ENCODE measurements around the gene KRT222.
A peak's percentile ranks its signal among the peaks of the same experiment; 100 is the strongest.

The KRT222 gene

DNA sequence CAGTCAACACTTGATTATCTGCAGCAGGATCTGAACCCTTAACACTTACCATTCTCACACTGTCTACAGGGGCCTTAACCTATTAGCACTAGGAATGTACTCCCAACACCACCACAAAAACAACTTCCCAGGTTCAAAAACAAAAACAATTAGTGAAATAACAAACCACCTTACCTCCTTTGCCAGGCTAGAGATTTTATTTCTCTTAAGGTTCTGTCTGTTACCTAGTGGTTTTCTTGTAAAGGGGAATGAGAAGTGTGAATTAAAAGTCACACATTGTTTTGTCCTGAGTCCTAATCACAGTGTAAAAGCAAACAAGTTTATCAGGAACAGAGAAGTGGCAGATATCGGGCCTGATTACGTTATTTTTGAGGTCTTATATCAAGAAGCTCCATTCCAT is 27.0 kb downstream of the KRT222 start:
- peaks cover 13% of the 10 kb centered on the region for H3K36me3 Mint-ChIP-seq
- H3K27ac Mint-ChIP-seq, result peak overlapping the region; percentile 55
- no peaks in the 10 kb centered on the region for H3K27me3 Mint-ChIP-seq
- H3K9me3 Mint-ChIP-seq (ENCODE audit: low read depth), result no peaks in the 10 kb centered on the region
- peaks cover 39% of the 10 kb centered on the region for H3K4me1 Mint-ChIP-seq (ENCODE audit: low read depth)
- no peak overlapping the region for H3K4me3 Mint-ChIP-seq

DNA sequence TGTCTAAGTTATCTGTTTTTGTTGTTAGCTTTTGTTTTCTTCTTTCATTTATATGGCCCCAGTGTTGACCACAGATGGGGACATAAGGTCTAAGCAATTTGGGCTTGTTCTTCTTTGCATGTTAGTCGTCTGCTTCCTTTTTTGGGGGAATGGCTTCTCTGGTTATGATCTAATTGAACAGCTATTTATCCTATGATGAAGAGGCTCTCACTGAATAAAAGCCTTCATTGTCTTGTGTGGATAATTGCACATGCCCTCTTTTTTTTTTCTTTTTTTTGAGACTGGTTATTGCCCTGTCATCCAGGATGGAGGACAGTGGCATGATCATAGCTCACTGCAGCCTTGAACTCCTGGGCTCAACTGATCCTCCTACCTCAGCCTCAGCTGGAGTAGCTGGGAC is 31.1 kb downstream of the KRT222 start:
- Mint-ChIP-seq H3K9me3 (ENCODE audit: low read depth) (no peaks in the 10 kb centered on the region), H3K27me3 (no peaks in the 10 kb centered on the region), H3K4me3 (no peak overlapping the region), H3K27ac (no peak overlapping the region), H3K36me3 (peaks cover 14% of the 10 kb centered on the region), H3K4me1 (ENCODE audit: low read depth) (peaks cover 10% of the 10 kb centered on the region)

DNA sequence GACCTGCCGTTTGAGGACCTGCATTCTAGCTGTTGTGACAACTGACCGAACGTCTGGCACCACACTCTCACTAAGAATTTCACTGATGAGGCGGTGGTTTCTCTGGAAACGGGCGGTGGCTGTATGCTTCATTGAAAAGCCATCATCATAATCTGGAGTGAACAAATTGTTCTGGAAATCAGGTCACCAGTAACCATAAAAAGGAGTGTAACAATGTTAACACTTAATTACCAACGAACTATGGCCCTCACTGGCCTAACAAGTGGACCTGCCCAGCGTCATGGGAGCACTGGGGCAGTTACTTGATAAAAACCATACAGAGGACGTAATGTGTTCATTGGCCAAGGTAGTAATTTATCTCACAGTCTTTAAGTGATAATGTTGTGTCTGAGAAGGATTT is 32.8 kb downstream of the KRT222 start:
- Mint-ChIP-seq H3K36me3 (peaks cover 16% of the 10 kb centered on the region), H3K27ac (peak overlapping the region; percentile 72), H3K27me3 (no peaks in the 10 kb centered on the region), H3K4me1 (ENCODE audit: low read depth) (peaks cover 3% of the 10 kb centered on the region), H3K4me3 (no peak overlapping the region), H3K9me3 (ENCODE audit: low read depth) (no peaks in the 10 kb centered on the region)

DNA sequence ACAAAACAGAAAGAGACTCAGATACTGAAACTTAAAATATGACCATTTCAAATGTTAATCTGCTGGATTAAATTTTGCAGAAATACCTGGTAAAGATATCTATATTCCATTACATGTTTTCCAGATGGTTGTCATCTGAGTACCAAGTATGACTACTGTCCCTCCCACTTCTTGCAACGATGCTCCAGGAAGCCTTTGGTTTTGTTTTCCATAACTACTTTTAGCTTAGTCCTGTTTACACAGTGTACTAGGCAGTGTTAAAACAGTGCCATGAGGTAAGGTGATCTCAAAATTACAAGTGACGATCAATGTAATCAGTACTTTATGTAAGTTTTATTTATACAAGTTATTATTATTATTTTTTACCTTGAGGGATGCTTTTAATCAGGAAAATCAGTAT is 35.1 kb downstream of the KRT222 start:
- Mint-ChIP-seq H3K9me3 (ENCODE audit: low read depth) (no peaks in the 10 kb centered on the region), H3K27ac (peak overlapping the region; percentile 58), H3K36me3 (peaks cover 8% of the 10 kb centered on the region)

DNA sequence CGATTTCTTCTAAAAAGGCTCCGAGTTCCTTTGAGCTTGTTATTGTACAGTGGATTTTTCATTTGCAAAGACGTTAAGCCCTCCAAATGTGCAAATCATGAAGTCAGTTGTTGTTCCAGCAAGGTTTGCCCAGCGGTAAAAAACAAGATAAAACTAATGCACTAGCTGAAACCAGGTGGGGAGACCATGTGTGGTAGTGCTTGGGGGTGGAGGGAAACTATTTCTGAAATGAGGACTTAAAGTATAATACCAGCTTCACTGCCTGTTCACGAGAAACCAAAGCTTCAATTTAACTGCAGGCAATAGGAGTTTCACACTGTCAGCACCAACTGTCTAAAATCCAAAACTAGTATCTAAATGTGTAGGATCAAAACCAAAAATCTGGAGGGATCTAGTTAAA is 39.7 kb downstream of the KRT222 start:
- Mint-ChIP-seq H3K36me3 (peaks cover 2% of the 10 kb centered on the region), H3K9me3 (ENCODE audit: low read depth) (no peaks in the 10 kb centered on the region), H3K27ac (peak overlapping the region; percentile 70), H3K27me3 (no peaks in the 10 kb centered on the region), H3K4me3 (no peak overlapping the region), H3K4me1 (ENCODE audit: low read depth) (peaks cover 53% of the 10 kb centered on the region)

More for the DNA sequence above, 35.1 kb downstream of the KRT222 start:
- no peaks in the 10 kb centered on the region for H3K27me3 Mint-ChIP-seq
- H3K4me1 Mint-ChIP-seq (ENCODE audit: low read depth), result peaks cover 12% of the 10 kb centered on the region
- H3K4me3 Mint-ChIP-seq, result no peak overlapping the region

DNA sequence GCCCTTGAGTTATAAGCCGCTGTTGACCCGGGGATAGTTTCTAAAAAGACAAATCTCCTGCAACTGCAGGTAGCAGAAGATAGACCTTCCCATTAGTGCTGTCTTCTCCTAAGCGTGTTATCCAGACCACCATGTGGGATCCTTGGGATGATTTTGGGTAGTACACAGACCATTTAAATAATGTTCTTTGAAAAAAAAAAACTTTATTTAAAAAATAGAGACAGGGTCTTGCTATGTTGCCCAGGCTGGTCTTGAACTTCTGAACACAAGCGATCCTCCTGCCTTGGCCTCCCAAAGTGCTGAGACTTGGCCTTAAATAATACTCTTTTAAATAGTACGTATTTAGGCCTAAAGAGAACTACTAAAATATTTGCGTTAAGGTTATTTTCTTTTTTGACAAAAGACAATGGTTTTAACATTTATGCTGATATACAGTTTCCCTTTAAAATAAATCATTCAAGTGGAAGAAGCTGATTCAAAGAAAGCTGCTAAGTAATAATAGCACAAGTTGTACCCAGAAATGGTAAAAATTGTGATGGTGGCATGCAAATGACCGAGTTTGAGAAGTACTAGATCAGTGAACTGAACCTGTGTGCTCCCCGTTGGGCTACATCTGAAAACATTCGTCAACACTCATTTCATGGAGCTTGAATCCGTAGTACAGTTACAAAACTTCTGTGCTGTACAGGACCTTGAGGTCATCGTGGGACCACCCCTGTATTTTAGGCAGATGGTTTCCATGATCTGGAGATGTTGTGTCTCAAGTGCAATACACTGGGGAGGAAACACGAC is 41.4 kb downstream of the KRT222 start:
- no peaks in the 10 kb centered on the region for H3K9me3 Mint-ChIP-seq (ENCODE audit: low read depth)
- H3K36me3 Mint-ChIP-seq, result peaks cover 2% of the 10 kb centered on the region
- H3K4me3 Mint-ChIP-seq, result no peak overlapping the region
- peaks cover 69% of the 10 kb centered on the region for H3K4me1 Mint-ChIP-seq (ENCODE audit: low read depth)
- H3K27me3 Mint-ChIP-seq, result no peaks in the 10 kb centered on the region
- H3K27ac Mint-ChIP-seq, result no peak overlapping the region

DNA sequence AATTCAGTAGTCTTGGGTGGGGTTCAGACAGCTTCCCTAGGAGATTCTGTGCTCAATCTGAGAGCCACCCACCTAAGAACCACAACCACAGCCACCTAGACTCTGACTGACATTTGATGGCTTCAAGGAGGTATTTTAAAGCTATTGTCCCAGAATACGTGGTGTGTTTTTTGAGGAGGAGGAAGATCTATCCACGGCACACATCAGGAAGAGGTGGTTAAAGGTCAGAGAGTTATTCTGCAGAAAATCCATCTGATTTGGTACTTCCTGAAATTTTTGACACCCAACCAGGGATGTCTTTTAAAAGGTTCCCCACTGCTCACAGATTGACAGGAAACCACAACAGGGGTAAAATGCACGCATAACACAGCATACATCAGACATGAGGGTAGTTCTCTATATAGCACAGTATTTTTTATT is 42.5 kb downstream of the KRT222 start:
- no peaks in the 10 kb centered on the region for H3K27me3 Mint-ChIP-seq
- H3K4me3 Mint-ChIP-seq, result peak overlapping the region; percentile 60
- no peaks in the 10 kb centered on the region for H3K36me3 Mint-ChIP-seq
- H3K4me1 Mint-ChIP-seq (ENCODE audit: low read depth), result peaks cover 71% of the 10 kb centered on the region
- peak overlapping the region; percentile 83 for H3K27ac Mint-ChIP-seq
- H3K9me3 Mint-ChIP-seq (ENCODE audit: low read depth), result no peaks in the 10 kb centered on the region

DNA sequence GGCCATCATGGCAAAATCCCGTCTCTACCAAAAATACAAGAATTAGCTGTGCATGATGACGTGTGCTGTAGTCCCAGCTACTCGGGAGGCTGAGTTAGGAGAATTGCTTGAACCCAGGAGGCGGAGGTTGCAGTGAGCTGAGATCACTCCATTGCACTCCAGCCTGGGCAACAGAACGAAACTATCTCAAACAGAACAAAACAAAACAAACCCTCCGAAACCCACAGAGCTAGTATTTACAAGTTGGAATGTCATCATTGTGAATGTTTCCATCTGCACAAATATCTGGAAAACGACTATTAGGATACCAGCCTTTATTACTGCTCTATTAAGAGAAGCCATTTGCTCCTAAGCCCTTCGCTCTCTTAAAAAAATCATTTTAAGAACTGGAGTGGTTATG is 43.4 kb downstream of the KRT222 start:
- Mint-ChIP-seq H3K36me3 (no peaks in the 10 kb centered on the region), H3K9me3 (ENCODE audit: low read depth) (no peaks in the 10 kb centered on the region), H3K4me3 (no peak overlapping the region), H3K27ac (no peak overlapping the region), H3K4me1 (ENCODE audit: low read depth) (peaks cover 78% of the 10 kb centered on the region), H3K27me3 (no peaks in the 10 kb centered on the region)

DNA sequence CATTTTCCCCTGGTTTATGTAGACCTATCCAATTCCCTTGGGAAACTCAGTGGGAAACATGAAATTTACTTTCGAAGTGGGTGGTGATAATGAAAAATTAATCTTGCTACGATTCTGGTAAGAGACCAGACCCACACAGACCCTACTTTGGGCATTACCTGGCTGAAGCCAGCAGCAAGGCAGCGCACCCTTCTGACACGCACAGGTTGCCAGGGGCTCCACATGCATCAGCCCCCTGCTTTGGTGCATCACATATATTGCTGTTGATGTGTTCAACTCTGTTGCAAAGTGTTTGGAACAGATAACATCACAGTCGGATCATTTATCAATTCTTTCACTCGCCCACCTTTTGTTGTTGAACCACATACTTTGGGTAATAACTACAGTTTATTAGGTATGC is 44.0 kb downstream of the KRT222 start:
- peak overlapping the region; percentile 47 for H3K4me3 Mint-ChIP-seq
- H3K27me3 Mint-ChIP-seq, result no peaks in the 10 kb centered on the region
- no peaks in the 10 kb centered on the region for H3K36me3 Mint-ChIP-seq
- H3K4me1 Mint-ChIP-seq (ENCODE audit: low read depth), result peaks cover 83% of the 10 kb centered on the region
- no peak overlapping the region for H3K27ac Mint-ChIP-seq
- no peaks in the 10 kb centered on the region for H3K9me3 Mint-ChIP-seq (ENCODE audit: low read depth)

DNA sequence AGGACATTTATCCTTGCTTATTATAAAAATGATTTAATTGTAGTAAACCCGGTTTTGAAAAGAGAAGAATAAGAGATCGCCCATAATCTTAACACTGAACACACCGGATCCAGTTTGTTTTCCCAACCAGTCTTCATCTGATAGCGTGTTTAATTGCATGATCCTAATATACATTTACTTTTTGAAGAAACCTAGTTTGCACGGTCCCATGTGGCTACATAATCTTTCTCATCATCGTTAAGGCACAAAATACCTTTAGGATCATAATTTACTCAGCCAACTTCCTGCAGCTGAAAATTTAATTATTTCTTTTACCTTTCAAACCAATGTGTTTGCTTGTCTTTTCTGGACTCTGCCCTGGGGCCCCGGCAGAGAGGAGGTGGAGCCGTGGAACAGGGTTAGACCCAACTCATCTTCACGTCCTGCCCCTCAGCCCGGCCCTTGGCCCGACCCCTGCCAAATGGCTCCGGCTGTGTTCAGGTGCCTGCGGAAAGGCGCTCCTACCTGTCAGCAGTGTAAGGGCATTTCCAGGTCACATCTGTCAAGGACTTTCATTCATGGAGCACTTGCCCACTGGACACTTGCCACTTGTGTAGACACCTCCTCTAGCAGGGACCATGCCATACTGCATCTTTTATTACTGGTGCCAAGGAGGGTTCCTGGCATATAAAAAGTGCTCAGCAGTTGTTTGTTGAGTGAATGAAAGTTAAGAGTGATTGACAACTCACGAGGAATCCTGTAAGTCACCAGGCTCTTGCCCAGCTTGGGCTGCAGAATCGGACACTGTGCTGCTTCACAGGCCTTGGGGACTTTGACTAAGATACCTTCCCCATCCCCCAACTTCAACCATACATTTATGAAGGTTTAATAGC is 46.0 kb downstream of the KRT222 start:
- Mint-ChIP-seq H3K27ac (peak overlapping the region; percentile 80), H3K4me3 (peak overlapping the region; percentile 76), H3K4me1 (ENCODE audit: low read depth) (peaks cover 83% of the 10 kb centered on the region), H3K36me3 (no peaks in the 10 kb centered on the region), H3K27me3 (no peaks in the 10 kb centered on the region), H3K9me3 (ENCODE audit: low read depth) (no peaks in the 10 kb centered on the region)

DNA sequence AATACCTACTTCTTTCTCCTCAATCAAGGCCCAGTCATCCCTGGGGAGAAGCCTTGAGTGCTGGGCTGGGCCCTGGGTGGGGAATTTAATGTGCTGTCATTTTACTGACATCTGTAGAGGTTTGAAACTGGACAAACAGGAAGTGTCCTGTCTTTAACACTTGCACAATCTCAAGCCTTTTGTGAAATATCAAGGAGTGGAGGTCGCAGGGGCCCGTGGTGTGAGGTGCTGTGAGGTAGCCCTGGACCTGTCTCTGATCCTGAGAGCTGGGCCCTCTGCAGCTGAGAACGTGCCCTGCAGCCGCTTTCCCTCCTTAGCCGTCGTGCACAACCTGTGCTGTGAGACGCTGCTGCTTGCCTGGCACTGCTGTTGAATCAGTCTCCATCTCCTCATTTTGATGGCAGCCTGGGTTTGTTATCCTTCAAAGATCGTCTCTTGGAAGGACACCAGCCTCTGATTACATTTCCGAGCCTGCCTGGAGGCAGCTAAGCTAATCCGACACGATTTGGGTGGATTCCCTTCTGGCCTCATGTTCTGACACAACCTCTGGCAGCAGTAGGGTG is 47.2 kb downstream of the KRT222 start:
- H3K36me3 Mint-ChIP-seq, result no peaks in the 10 kb centered on the region
- no peaks in the 10 kb centered on the region for H3K9me3 Mint-ChIP-seq (ENCODE audit: low read depth)
- no peak overlapping the region for H3K27ac Mint-ChIP-seq
- no peak overlapping the region for H3K4me3 Mint-ChIP-seq
- H3K27me3 Mint-ChIP-seq, result no peaks in the 10 kb centered on the region
- H3K4me1 Mint-ChIP-seq (ENCODE audit: low read depth), result peaks cover 84% of the 10 kb centered on the region

DNA sequence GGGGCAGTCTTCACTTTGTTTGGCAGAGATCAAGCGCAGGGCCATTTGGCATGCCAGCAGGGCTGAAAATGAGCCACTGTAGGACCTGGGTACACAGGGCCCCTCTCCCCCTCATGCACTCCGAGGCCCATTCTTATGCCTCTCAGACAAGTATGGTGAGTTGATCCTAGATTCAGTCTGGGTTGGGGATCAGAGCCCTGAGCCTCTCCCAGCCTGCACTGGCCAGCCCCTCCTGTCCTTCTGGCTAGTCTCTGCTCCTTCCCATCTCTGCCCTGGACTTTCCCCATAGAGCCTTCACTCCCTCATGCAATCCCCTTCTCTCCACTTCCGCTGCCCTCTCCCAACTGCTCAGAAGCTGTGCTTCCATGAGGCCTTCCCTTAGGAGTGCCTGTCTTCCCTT is 48.4 kb downstream of the KRT222 start:
- Mint-ChIP-seq H3K4me1 (ENCODE audit: low read depth) (peaks cover 83% of the 10 kb centered on the region), H3K27me3 (no peaks in the 10 kb centered on the region), H3K4me3 (no peak overlapping the region), H3K27ac (peak overlapping the region; percentile 92), H3K9me3 (ENCODE audit: low read depth) (no peaks in the 10 kb centered on the region), H3K36me3 (no peaks in the 10 kb centered on the region)

DNA sequence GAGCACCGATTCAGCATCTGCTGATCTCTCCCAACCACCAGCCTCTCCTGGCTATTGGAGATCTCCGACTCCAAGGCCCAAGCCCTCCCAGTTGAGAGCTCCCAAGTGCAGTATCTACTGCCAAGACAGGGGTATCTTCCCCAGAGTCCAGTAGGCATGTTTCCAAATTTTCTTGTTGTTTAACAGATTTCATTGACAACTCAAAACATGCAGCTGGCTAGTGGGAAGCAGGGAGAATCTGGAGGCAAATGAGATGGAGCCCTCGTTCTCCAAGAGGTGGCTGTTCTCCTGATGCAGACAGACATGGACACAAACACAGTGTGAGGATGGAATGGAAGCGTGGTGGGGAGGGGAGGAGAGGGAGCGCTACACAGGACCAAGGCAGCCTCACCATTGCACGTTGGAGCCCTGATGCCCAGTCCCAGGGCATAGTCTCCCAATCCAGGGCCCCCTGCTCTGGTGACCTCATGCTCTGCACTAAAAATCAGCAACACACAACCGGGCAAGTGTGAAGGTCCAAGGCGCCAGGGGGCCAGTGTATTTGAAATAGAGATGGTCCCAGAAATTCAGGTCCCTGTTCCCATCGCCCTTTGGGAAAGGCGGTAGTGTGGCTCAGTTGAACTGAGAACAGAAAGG is 49.0 kb downstream of the KRT222 start:
- H3K36me3 Mint-ChIP-seq, result no peaks in the 10 kb centered on the region

DNA sequence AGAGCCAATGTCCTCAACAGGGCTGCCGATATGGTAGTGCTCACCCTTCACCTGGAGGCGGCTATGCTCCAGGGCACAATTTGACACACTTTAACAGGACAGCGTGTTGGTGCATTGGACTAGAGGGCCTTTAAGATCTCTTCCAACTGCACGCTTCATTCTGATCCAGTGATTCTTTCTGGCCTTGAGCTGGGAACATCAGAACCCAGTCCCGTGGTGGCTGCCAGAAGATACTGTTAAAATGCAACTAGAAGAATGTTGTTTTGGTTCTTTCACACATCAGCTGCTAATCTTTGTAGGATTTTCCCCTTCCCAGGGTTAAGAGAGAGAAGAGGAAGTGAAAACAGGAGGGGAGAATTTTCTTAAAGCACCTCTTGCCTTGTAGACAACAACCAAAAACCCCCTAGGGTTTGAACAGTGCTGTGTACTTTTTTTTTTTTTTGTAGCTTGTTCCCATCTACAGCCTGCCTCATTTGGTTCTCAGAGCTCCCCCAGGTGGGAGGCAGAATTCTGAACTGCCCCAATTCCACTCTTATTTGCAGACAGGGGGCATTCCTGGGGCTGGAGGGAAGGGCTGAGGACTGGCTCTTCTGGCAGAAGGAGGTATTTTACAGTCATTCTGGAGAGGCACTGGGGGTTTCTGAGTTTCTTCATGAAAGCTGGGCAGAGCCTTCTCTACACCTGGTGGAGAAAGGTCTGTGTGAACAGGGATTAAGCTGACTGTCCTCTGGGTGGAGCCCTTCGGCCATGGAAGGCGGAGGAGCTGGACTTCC is 49.7 kb downstream of the KRT222 start:
- Mint-ChIP-seq H3K27me3 (no peaks in the 10 kb centered on the region), H3K27ac (peak overlapping the region; percentile 92), H3K36me3 (no peaks in the 10 kb centered on the region), H3K4me1 (ENCODE audit: low read depth) (peaks cover 83% of the 10 kb centered on the region), H3K4me3 (peak overlapping the region; percentile 71), H3K9me3 (ENCODE audit: low read depth) (no peaks in the 10 kb centered on the region)

More for the DNA sequence above, 49.0 kb downstream of the KRT222 start:
- no peaks in the 10 kb centered on the region for H3K27me3 Mint-ChIP-seq
- H3K27ac Mint-ChIP-seq, result peak overlapping the region; percentile 92
- no peak overlapping the region for H3K4me3 Mint-ChIP-seq
- H3K9me3 Mint-ChIP-seq (ENCODE audit: low read depth), result no peaks in the 10 kb centered on the region
- peaks cover 83% of the 10 kb centered on the region for H3K4me1 Mint-ChIP-seq (ENCODE audit: low read depth)
